DOHH2 (cell line): ENCODE data around the gene RBCK1.

Source experiments
- H3F3A ChIP-seq: fragments of 200-600 bp; sonication (generic), shearing (Covaris generic); 2 replicates; pipeline ENCODE4 v1.6.0; 2016; ENCODE audit warnings: antibody characterized with exemption, mild to moderate bottlenecking; ENCODE audit not compliant: control insufficient read depth, insufficient read depth
- H3K27ac ChIP-seq: fragments of 200-600 bp; sonication (generic); 2 replicates; pipeline ENCODE4 v1.5.1; 2014; ENCODE audit warnings: low read depth, mild to moderate bottlenecking, low read length, moderate library complexity
- H3K27me3 ChIP-seq: fragments of 200-600 bp; sonication (generic); 2 replicates; pipeline ENCODE4 v1.6.1; 2014; ENCODE audit warnings: mild to moderate bottlenecking, low read length, mixed read lengths; ENCODE audit not compliant: control insufficient read depth
- H3K36me3 ChIP-seq: fragments of 200-600 bp; sonication (generic); 2 replicates; pipeline ENCODE4 v1.6.1; 2014; ENCODE audit warnings: mild to moderate bottlenecking, low read length, moderate library complexity, mixed read lengths; ENCODE audit not compliant: control insufficient read depth
- H3K4me1 ChIP-seq: fragments of 200-600 bp; sonication (generic); 2 replicates; pipeline ENCODE4 v1.6.1; 2014; ENCODE audit warnings: mild to moderate bottlenecking, low read length, mixed read lengths; ENCODE audit not compliant: control insufficient read depth
- H3K4me2 ChIP-seq: fragments of 200-600 bp; sonication (generic); 2 replicates; pipeline ENCODE4 v1.6.0; 2014; ENCODE audit warnings: mild to moderate bottlenecking, low read length, moderate library complexity
- H3K4me3 ChIP-seq: fragments of 200-600 bp; sonication (generic); 2 replicates; pipeline ENCODE4 v1.5.1; 2014; ENCODE audit warnings: mild to moderate bottlenecking, low read length, mixed read lengths
- H3K79me2 ChIP-seq: fragments of 200-600 bp; sonication (generic); 2 replicates; pipeline ENCODE4 v1.6.1; 2014; ENCODE audit warnings: mild to moderate bottlenecking, low read length, mixed read lengths; ENCODE audit not compliant: control insufficient read depth
- H3K9me2 ChIP-seq: fragments of 200-600 bp; sonication (generic); replicated peaks from 2 replicates; pipeline ENCODE4 v1.6.1; 2014; ENCODE audit warnings: mild to moderate bottlenecking, low read length, mixed read lengths; ENCODE audit not compliant: control insufficient read depth
- H3K9me3 ChIP-seq: fragments of 200-600 bp; sonication (generic); 2 replicates; pipeline ENCODE4 v1.6.1; 2014; ENCODE audit warnings: antibody characterized with exemption, low read length, mixed read lengths; ENCODE audit not compliant: control insufficient read depth, insufficient read depth
- H4K20me1 ChIP-seq: fragments of 200-600 bp; sonication (generic); 2 replicates; pipeline ENCODE4 v1.6.0; 2014; ENCODE audit warnings: low read depth, mild to moderate bottlenecking, antibody characterized with exemption, low read length, moderate library complexity; ENCODE audit not compliant: control insufficient read depth, insufficient read depth
- CTCF ChIP-seq: fragments of 200-600 bp; sonication (generic); IDR thresholded peaks from one replicate; pipeline ENCODE4 v1.5.1; 2014; ENCODE audit warnings: antibody characterized with exemption, mild to moderate bottlenecking, low read depth, low read length; ENCODE audit not compliant: poor library complexity, severe bottlenecking
- EZH2phosphoT487 ChIP-seq: fragments of 200-600 bp; sonication (generic); IDR thresholded peaks from 2 replicates; pipeline ENCODE4 v1.6.1; 2017; ENCODE audit warnings: borderline replicate concordance, mild to moderate bottlenecking, antibody characterized with exemption, low read length, moderate library complexity, mixed read lengths

The RBCK1 gene

GRCh38 chr20:362271-363254 is 45.5 kb upstream of the RBCK1 start:
- Histone ChIP-seq H3K9me2 (no peaks in the 10 kb centered on the region), H3F3A (peaks cover 4% of the 10 kb centered on the region; the same call in 1 of the 2 replicates), H3K27ac (no peak overlapping the region), H3K79me2 (no peaks in the 10 kb centered on the region), H3K4me3 (peak overlapping the region; percentile 41), H3K9me3 (no peaks in the 10 kb centered on the region), H3K27me3 (peaks cover 9% of the 10 kb centered on the region), H3K4me2 (peak overlapping the region; percentile 50), H3K36me3 (no peaks in the 10 kb centered on the region), H4K20me1 (0 out of 2 replicates have a peak, but pooled peaks cover 4% of the 10 kb centered on the region), H3K4me1 (peaks cover 39% of the 10 kb centered on the region)
- TF ChIP-seq CTCF (peak; percentile 1), EZH2phosphoT487 (no peak)

GRCh38 chr20:363319-364078 is 44.6 kb upstream of the RBCK1 start:
- H3K9me2 ChIP-seq = no peaks in the 10 kb centered on the region
- no peaks in the 10 kb centered on the region for H3K9me3 ChIP-seq
- no peak overlapping the region for H3K27ac ChIP-seq
- no peaks in the 10 kb centered on the region for H3K79me2 ChIP-seq
- peaks cover 9% of the 10 kb centered on the region for H3K27me3 ChIP-seq
- no peak overlapping the region for H3K4me2 ChIP-seq
- TF ChIP-seq CTCF = no peak
- no peak for TF ChIP-seq EZH2phosphoT487
- H4K20me1 ChIP-seq = 0 out of 2 replicates have a peak, but pooled peaks cover 4% of the 10 kb centered on the region
- H3K36me3 ChIP-seq = no peaks in the 10 kb centered on the region
- H3F3A ChIP-seq = peaks cover 4% of the 10 kb centered on the region; the same call in 1 of the 2 replicates
- no peak overlapping the region for H3K4me3 ChIP-seq
- peaks cover 33% of the 10 kb centered on the region for H3K4me1 ChIP-seq

GRCh38 chr20:364905-365794 is 42.9 kb upstream of the RBCK1 start:
- peaks cover 27% of the 10 kb centered on the region for H3K4me1 ChIP-seq
- H3F3A ChIP-seq = peaks cover 4% of the 10 kb centered on the region; the same call in 1 of the 2 replicates
- H3K27ac ChIP-seq = no peak overlapping the region
- H4K20me1 ChIP-seq = no peaks in the 10 kb centered on the region
- no peak overlapping the region for H3K4me2 ChIP-seq
- H3K9me3 ChIP-seq = no peaks in the 10 kb centered on the region
- H3K27me3 ChIP-seq = peaks cover 9% of the 10 kb centered on the region
- H3K79me2 ChIP-seq = no peaks in the 10 kb centered on the region
- no peaks in the 10 kb centered on the region for H3K9me2 ChIP-seq
- no peak overlapping the region for H3K4me3 ChIP-seq
- no peaks in the 10 kb centered on the region for H3K36me3 ChIP-seq
- TF ChIP-seq EZH2phosphoT487 (no peak), CTCF (no peak)
